ENCODE measurements around the gene PCLO.

DNA sequence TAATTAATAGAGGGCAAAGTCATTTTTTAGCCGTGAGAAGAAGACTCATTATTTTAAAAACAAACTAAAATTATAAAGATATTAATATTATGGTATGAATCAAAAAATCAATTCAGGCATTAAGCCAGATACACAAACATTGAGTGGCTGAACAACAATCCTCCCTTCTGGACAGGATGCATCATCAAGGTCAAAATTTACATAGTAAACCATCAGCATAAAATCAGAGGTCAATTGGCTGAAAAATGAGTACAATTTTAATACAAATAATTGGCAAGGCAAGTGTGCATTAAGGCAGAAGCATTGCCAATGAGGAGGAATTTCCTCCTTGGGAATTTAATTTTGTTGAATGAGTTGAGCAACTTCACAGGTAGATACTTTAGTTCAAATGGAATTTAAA lies 108.2 kb downstream of the PCLO start:
- TF ChIP-seq, protein P1, sequence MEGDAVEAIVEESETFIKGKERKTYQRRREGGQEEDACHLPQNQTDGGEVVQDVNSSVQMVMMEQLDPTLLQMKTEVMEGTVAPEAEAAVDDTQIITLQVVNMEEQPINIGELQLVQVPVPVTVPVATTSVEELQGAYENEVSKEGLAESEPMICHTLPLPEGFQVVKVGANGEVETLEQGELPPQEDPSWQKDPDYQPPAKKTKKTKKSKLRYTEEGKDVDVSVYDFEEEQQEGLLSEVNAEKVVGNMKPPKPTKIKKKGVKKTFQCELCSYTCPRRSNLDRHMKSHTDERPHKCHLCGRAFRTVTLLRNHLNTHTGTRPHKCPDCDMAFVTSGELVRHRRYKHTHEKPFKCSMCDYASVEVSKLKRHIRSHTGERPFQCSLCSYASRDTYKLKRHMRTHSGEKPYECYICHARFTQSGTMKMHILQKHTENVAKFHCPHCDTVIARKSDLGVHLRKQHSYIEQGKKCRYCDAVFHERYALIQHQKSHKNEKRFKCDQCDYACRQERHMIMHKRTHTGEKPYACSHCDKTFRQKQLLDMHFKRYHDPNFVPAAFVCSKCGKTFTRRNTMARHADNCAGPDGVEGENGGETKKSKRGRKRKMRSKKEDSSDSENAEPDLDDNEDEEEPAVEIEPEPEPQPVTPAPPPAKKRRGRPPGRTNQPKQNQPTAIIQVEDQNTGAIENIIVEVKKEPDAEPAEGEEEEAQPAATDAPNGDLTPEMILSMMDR (IDR thresholded peaks at IDR 0.05), result no peak
- no peak for TF ChIP-seq POLR2A (IDR thresholded peaks at IDR 0.05)
- TF ChIP-seq EP300 (IDR thresholded peaks at IDR 0.05), result no peak
- TF ChIP-seq POLR2AphosphoS5 (IDR thresholded peaks at IDR 0.05), result no peak
